Heart left ventricle (tissue), 13 donors: Measurements from ENCODE around the gene COX19.

Experiments
- POLR2A ChIP-seq, 2 donors: fragments of 450-650 bp; IDR thresholded peaks; one replicate each; pipeline ENCODE4 v1.6.1; 2017; ENCODE audit warnings: antibody characterized with exemption in 2 of 2, mild to moderate bottlenecking in 2 of 2, moderate library complexity in 2 of 2
- TF ChIP-seq, protein P1 (sequence below), 12 donors: fragments of 200-600 bp; sonication (generic) in 4 of 12; IDR thresholded peaks; one replicate each; pipeline versions ENCODE4 v1.5.0 to v1.8.0; 2018 to 2022; ENCODE audit warnings: antibody characterized with exemption in 12 of 12, mild to moderate bottlenecking in 5 of 12
- donor health status: ischemic (EF 13 %, LVEDD 7.1; RV severe dilation, severe dysfunction).
- donor health status: DM: no; HTN: yes; CAD: no.
- donor health status: DM: no; HTN: no; CAD: no.
- donor health status: ischemic (EF 25% LVEDD 6.9; RV normal size, moderate dysfunction).
- donor health status: ischemic (EF 25% LVEDD 5.7; RV mildly dilated, moderate dysfunction).
- donor health status: ischemic (EF 35%, LVEDD 5.7; RV mildly dilated, moderate dysfunction).
- donor health status: nonischemic (EF 11% LVEDD 7.7; RV severe dilation, severe dysfunction).
- donor health status: DM: yes; HTN: yes; CAD: no.
- donor health status: PGD.
- donor health status: ischemic (EF 29% LVEDD 5.4; RV normal size, mild dysfunction).
- donor health status: nonischemic (EF 23%, LVEDD 6.1; RV moderate dilation, normal function).

GRCh38 chr7:988963-989529, 13.7 kb upstream of the COX19 start:
- TF ChIP-seq, protein P1, sequence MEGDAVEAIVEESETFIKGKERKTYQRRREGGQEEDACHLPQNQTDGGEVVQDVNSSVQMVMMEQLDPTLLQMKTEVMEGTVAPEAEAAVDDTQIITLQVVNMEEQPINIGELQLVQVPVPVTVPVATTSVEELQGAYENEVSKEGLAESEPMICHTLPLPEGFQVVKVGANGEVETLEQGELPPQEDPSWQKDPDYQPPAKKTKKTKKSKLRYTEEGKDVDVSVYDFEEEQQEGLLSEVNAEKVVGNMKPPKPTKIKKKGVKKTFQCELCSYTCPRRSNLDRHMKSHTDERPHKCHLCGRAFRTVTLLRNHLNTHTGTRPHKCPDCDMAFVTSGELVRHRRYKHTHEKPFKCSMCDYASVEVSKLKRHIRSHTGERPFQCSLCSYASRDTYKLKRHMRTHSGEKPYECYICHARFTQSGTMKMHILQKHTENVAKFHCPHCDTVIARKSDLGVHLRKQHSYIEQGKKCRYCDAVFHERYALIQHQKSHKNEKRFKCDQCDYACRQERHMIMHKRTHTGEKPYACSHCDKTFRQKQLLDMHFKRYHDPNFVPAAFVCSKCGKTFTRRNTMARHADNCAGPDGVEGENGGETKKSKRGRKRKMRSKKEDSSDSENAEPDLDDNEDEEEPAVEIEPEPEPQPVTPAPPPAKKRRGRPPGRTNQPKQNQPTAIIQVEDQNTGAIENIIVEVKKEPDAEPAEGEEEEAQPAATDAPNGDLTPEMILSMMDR (IDR thresholded peaks at IDR 0.05): no peak
- TF ChIP-seq POLR2A (IDR thresholded peaks at IDR 0.05): no peak
